ENCODE measurements around the gene PFKP.

GRCh38 chr10:3119796-3120459 is 52.6 kb downstream of the PFKP start:
- TF ChIP-seq, protein P1, sequence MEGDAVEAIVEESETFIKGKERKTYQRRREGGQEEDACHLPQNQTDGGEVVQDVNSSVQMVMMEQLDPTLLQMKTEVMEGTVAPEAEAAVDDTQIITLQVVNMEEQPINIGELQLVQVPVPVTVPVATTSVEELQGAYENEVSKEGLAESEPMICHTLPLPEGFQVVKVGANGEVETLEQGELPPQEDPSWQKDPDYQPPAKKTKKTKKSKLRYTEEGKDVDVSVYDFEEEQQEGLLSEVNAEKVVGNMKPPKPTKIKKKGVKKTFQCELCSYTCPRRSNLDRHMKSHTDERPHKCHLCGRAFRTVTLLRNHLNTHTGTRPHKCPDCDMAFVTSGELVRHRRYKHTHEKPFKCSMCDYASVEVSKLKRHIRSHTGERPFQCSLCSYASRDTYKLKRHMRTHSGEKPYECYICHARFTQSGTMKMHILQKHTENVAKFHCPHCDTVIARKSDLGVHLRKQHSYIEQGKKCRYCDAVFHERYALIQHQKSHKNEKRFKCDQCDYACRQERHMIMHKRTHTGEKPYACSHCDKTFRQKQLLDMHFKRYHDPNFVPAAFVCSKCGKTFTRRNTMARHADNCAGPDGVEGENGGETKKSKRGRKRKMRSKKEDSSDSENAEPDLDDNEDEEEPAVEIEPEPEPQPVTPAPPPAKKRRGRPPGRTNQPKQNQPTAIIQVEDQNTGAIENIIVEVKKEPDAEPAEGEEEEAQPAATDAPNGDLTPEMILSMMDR (IDR thresholded peaks at IDR 0.05) = no peak
- no peak for TF ChIP-seq POLR2A (IDR thresholded peaks at IDR 0.05)
